ENCODE data around the gene FAM168A.
"Not testable (repeated sequence)": the region's sequence is repeated elsewhere in the genome, so short reads cannot be mapped to it uniquely, and the experiment has no call there.

The FAM168A gene

GRCh38 chr11:73468590-73469161 is 129.2 kb downstream of the FAM168A start:
- no peak for DNase-seq (ENCODE audit: low read depth in 3 of 3)

DNA sequence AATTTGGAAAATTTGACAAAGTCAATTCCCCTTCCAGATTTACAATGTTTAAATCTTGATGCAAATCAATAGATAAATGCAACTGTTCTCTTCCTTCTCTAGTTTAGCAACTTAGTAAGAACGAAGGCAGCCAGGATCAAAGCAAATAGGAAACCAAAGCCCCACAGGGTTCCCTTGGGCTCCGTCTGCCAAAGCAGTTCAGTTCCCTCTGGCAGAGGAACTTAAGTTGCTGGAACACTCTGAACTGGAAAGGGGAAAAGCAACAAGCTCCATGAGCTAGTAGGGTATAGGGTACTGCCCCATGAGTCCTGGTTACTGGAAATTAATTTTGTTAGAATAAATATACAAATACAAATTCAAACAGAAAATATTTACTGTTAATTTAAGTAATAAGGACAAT is 130.4 kb downstream of the FAM168A start:
- DNase-seq (ENCODE audit: low read depth in 3 of 3): no peak

GRCh38 chr11:73466643-73467042 is 131.3 kb downstream of the FAM168A start:
- DNase-seq (ENCODE audit: low read depth in 3 of 3): no peak

GRCh38 chr11:73465871-73466270 is 132.0 kb downstream of the FAM168A start:
- no peak for DNase-seq (ENCODE audit: low read depth in 3 of 3)

DNA sequence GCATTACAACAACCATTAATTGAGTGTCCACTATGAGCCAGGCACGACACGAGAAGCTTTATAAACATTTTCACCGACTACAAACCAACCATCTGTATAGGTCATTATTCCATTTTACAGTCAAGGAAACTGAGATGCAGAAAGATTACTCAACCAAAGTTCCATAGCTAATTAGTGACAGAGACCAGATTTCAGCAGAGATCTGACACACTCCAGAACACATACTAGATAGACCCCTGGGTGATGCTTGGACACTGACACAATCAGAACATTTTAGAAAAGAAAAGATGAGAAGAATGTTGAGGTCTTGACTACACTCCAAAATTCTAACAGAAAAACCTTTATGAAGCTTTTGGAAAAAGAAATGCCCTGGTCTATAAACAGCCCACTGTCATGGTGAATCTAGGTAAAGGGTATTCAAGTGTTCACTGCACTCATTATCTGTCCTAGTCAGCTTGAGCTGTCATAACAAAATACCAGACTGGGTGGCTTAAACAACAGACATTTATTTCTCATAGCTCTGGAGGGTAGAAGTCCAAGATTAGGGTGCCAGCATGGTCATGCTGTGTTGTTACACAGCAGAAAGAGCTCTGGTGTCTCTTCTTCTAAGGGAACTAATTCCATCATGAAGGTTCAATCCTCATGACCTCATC is 132.8 kb downstream of the FAM168A start:
- no peak for DNase-seq (ENCODE audit: low read depth in 3 of 3)

GRCh38 chr11:73464347-73464746 is 133.6 kb downstream of the FAM168A start:
- no peak for DNase-seq (ENCODE audit: low read depth in 3 of 3)

DNA sequence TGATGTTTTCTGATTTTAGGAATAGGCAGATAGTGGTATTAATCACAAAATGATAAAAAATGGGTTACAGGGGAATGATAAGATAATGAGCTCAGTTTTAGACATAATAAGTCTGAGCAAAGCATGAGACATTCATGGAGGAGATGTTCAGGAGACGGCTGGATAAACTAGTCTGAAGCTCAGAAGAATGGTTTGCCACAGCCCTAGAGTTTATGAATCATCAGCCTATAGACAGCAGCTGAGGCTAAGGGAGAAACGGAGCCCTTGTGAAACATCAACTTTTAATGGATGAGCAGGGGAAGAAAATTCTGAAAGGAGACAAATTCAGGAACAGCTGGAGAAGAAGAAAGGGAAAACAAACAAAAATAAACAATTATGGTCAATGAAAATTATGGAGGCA is 134.6 kb downstream of the FAM168A start:
- no peak for DNase-seq (ENCODE audit: low read depth in 3 of 3)

DNA sequence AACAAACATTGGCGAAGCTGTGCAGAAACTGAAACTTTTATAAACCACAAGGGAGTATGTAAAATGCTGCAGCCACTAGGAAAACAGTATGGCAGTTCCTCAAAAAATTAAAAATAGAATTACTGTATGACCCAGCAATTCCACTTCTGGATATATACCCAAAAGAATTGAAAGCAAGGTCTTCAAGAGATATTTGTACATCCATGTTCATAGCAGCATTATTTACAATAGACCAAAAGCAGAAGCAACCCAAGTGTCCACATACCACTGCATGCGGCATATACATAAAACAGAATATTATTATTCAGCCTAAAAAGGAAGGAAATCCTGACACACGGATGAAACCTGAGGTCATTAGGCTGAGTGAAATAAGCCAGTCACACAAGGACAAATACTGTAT is 135.9 kb downstream of the FAM168A start:
- no peak for DNase-seq (ENCODE audit: low read depth in 3 of 3)

GRCh38 chr11:73461335-73461840 is 136.5 kb downstream of the FAM168A start:
- no peak for DNase-seq (ENCODE audit: low read depth in 3 of 3)

DNA sequence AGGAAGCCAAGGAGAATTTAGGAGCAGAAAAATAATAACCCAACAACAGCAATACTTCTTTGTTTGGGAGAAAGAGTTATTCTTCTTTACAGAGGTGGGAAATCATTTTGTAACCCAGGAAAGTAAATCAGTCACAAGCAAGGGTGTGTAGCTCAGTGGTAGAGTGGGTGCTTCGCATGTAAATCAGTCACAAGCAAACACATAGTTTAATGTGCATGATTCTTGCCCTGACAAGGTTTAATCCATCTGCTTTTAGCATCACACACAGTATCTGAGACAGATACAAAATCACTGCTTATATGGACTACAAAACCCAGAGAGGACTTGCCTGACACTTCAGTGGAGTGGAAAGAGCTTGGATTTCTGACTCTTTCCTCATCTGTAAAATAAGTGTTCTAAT is 139.7 kb downstream of the FAM168A start:
- DNase-seq (ENCODE audit: low read depth in 3 of 3): no peak

GRCh38 chr11:73454987-73455386 is 142.9 kb downstream of the FAM168A start:
- DNase-seq (ENCODE audit: low read depth in 3 of 3): no peak

- no peak for DNase-seq (ENCODE audit: low read depth in 3 of 3)
These were observed 144.3 kb downstream of the FAM168A start for GRCh38 chr11:73453562-73453961.

DNA sequence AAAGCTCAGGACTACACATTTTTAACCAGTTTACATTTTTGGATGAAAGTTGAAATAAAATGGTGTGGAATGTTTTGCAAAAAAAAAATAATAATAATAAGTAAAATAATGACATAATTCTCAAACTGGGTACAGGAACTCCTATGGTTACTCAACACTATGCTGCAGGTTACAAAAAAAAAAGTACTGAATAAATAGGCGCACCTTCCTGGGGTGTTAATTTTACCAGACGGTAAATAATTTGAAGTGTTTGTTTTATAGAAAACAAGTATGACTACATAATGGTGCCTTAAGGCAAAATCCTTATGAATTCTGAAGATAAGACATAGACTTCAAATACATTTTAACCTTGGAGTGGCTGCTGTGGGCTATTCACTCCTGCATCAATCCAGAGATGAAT is 145.2 kb downstream of the FAM168A start:
- no peak for DNase-seq (ENCODE audit: low read depth in 3 of 3)

DNA sequence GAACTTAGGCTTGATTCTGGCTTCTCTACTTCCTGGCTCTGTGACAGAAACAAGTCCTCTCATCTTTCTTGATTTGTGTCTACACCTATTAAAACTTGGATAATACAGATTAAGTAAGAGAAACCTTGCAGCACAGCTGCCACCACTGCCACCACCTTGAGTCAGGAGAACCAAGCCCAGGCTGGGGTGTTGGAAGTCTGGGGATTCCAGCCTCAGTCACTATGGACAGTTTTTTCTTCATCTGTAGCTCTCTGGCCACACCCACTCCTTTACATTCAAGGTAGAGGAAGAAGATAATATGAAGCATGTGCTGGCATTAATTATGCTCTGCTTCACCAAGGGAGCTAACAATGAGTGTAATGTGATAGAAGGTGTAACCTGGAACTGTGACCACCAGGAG is 146.0 kb downstream of the FAM168A start:
- DNase-seq (ENCODE audit: low read depth in 3 of 3): no peak

- DNase-seq (ENCODE audit: low read depth in 3 of 3): no peak
These were observed 151.1 kb downstream of the FAM168A start for GRCh38 chr11:73446766-73447165.

DNA sequence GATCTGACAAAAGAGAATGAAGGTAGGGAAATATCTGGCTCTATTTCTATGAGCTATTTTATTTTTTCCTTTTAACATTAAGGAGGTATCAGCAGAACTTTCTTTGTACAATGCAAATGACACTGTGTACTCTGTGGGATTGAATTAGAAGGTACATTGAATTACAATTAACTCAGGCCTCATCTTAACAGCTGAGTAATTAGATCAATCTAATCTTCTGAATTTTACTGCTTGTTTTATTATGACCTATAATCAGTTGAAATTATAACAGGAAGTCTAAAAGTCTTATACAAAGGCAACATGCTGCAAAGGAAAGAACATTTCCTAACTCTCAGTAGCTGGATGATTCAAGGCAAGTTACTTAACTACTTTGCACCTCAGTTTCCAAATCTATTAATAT is 151.9 kb downstream of the FAM168A start:
- no peak for DNase-seq (ENCODE audit: low read depth in 3 of 3)

GRCh38 chr11:73439002-73439843 is 158.7 kb downstream of the FAM168A start:
- no peak for DNase-seq (ENCODE audit: low read depth in 3 of 3)

GRCh38 chr11:73436859-73437258 is 161.1 kb downstream of the FAM168A start:
- DNase-seq (ENCODE audit: low read depth in 3 of 3): not testable (repeated sequence)

DNA sequence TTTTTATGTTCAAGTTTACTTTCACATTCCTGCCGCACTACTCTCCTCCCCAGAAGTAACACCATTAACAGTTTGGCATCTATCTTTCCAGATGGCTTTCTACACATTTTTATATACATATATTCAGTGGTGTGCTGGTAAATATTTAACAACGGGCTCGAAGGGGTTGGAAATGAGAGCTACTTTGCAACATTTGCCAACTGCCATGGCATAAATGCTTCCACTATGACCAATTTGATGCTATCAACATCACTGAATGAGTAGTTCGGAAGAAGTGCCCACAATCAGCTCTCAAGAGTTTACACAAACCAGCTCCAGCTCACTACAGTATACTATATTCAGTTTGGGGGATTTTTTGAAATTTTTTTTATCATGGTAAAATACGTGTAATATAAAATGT is 166.5 kb downstream of the FAM168A start:
- DNase-seq (ENCODE audit: low read depth in 3 of 3): no peak

- DNase-seq (ENCODE audit: low read depth in 3 of 3): no peak
These were observed 167.6 kb downstream of the FAM168A start for GRCh38 chr11:73430326-73430725.

DNA sequence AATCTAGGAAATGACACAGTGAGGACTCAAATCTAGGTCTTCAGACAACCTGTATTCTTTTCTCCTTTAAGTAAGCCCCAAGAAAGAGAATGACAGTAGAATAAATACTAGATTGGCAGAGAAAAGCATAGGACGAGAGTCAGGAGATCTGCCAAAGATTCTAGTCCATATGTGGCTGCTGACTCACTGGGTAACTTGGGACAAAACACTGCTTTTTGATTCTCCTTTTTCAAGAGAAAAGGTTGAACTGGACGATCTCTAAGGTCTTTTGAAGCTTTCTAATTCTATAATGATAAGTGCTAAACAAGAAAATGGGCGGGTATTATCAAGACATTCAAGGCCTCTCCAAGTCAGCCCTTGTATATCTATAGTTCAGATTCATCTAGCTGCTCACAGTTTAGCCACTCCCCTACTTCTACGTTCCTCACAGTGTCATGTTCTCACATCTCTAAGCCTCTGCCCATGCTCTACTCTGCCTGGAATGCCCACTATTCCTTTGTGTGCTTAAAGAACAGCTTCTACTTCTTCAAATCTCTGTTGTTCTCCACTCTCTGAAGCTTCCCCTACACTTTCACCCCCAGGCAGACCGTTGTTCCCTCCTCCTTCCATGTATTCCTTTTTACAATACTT is 168.7 kb downstream of the FAM168A start:
- no peak for DNase-seq (ENCODE audit: low read depth in 3 of 3)

DNA sequence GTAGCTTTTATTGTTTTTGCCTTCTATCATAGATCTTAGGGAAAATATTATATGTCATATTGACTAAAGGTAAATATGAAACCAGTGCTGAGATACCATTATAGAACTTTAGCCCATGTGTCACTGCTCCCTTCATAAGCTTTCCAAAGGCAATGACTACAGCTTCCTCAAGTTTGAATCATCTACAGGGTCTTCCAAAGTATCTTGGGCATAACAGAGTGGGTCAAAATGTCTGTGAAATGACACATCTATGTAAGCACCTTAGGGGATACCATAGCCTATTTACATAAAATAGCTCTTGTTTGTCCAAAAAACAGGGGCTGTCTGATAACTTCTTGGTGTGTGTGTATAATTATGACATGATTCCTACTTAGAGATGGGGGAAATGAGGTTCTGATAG is 169.2 kb downstream of the FAM168A start:
- DNase-seq (ENCODE audit: low read depth in 3 of 3): no peak
